AG08396 (cell line): Measurements from ENCODE around the gene MARK4.
"Not testable (repeated sequence)": the region's sequence is repeated elsewhere in the genome, so short reads cannot be mapped to it uniquely, and the experiment has no call there.

Source experiments
- DNase-seq: peaks from one replicate; pipeline ENCODE4 v3.0.0; 2012; ENCODE audit warnings: low spot score, mixed read lengths

Gene MARK4

GRCh38 chr19:45250832-45251451, at the start of gene MARK4:
Gene MARK4 (plus strand): TSS chr19:45251271. CDS start chr19:45251589, 318 bp downstream.
- peak; percentile 96 for DNase-seq

DNA sequence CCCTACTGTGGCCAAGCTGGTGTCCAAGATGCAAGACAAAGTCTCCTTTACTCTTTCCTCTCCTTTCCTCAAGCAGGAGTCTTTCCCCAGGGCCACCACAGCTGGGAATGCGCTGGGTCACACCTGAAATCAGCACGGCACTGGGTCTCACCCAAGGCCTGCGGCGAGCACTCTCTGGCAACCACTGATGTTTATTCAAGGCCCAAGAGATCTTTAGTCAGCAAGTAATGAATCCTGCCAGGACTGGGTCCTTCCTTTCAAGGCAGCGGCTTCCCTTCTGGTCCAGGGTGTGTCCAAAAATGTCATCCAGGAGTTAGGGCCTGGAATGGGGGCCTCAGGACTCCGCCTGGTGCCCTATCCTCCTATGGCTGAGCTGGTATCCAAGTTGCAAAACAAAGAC, 48.4 kb upstream of the MARK4 start:
- DNase-seq, result no peak

DNA sequence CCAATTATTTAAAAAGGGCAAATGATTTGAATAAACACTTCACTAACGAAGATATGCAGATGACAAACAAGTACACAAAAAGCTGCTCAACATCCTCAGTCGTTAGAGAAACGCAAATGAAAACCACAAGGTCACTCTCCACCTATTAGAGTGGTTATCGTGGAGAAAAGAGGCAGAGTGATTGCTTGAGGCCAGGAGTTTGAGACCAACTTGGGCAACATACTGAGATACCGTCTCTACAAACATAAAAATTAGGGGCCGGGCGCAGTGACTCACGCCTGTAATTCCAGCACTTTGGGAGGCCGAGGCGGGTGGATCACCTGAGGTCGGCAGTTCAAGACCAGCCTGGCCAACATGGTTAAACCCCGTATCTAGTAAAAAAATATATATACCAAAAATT, 45.3 kb upstream of the MARK4 start:
- no peak for DNase-seq

GRCh38 chr19:45206328-45206727, 44.7 kb upstream of the MARK4 start:
- DNase-seq, result no peak

- DNase-seq, result no peak
Measured at GRCh38 chr19:45211751-45212381, 39.2 kb upstream of the MARK4 start.

DNA sequence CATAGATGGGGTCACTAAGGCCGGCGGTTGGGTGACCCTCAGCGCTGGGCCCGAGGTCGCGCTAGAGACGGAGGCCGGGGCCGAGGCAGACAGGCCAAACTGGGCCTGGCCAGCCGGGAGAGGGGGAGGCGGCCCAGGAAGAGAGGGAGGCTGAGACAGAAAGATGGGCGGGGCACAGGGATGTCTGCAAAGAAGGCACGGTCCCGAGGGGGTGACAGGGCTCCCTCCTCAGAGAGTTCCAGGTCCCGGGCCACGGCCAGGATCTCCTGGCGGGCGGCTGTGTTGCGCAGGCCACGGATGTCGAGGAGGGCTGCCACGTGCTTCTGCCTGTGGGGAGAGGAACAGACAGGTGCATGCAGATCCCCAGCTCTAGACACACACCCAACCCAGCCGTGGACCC, 38.0 kb upstream of the MARK4 start:
- no peak for DNase-seq

GRCh38 chr19:45215391-45216191, 35.5 kb upstream of the MARK4 start:
- DNase-seq, result no peak

- no peak for DNase-seq
Measured at GRCh38 chr19:45216667-45217066, 34.4 kb upstream of the MARK4 start.

GRCh38 chr19:45217193-45217956, 33.7 kb upstream of the MARK4 start:
- DNase-seq, result no peak

- no peak for DNase-seq
Measured at GRCh38 chr19:45217957-45218334, 33.1 kb upstream of the MARK4 start.

DNA sequence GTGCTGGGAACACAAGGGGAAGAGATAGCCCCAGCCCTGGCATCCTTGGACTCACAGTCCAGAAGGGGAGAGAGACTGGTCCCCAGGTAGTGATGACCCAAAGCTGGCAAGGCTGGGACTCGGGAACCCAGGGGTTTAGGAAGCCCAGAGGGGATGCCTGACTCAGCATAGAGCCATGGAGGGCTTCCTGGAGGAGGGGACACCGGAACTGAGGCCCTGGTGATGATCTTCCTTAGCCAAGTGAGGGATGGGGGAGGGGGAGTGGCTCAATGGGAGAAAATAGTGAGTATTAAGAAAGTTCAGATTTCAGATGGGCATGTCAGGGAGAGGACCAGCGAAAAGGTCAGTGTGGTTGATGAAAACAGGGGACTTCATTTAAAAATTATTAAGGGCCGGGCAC, 32.6 kb upstream of the MARK4 start:
- no peak for DNase-seq

- DNase-seq, result no peak
Measured at GRCh38 chr19:45218911-45219743, 31.9 kb upstream of the MARK4 start.

DNA sequence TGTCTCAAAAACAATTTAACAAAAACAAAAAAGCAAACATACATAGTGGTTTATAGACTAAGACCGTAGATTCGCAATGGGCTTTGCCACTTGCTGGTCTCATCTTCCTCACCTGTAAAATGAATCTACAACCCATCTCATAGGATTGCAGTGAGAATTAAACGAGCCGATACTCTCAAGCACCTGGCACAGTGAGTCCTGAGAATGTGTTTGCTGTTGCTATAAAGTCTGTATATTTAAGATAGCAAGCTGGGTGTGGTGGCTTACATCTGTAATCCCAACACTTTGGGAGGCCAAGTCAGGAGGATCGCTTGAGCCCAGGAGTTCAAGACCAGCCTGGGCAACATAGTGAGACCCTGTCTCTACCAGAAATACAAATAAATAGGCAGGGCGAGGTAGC, 28.3 kb upstream of the MARK4 start:
- no peak for DNase-seq

DNA sequence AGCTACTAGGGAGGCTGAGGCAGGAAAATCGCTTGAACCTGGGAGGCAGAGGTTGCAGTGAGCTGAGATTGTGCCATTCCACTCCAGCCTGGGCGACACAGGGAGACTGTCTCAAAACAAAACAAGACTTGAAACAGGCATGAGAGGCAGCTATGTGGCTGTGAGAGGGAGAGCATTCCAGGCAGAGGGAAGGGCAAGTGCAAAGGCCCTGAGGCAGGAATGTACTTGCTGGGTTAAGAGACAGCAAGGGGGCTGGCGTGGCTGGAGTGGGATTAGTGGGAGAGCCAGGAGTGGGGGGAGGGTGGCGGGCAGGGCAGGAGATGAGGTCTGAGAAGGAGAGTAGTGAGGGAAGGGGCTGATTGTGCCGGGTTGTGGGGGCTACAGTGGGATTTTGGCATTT, 27.2 kb upstream of the MARK4 start:
- DNase-seq, result no peak

GRCh38 chr19:45224645-45225044, 26.4 kb upstream of the MARK4 start:
- DNase-seq, result no peak

DNA sequence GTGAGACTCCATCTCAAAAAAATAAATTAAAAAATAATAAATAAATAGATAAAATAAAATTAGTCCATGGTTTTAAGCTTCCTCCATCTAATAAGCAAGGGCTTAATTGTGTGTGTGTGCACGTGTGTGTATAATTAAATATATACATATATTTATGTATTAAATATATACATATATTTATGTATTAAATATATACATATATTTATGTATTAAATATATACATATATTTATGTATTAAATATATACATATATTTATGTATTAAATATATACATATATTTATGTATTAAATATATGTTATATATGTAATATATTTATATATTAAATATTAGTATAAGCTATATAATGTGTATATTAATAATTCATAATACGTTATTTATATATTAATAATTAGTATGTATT, 22.0 kb upstream of the MARK4 start:
- not testable (repeated sequence) for DNase-seq

DNA sequence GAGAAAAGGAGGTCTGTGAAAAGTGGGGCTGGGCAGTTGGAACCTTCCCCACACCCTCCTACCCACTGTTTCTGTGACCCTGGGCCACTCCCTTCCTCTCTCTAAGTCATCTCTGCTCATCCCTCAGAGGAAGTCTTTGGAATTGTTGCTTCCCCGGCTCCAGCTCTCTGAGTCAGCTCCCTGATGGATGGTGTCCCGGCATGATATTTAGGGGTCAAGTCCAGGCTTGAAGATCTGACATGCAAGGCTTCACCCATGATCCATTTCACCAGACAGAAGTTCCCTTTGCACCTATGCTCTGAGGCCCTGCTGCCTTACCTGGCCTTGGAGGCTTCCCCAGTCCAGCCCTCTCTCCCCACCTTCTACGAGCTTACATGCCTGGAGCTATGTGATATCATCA, 19.2 kb upstream of the MARK4 start:
- DNase-seq, result no peak

DNA sequence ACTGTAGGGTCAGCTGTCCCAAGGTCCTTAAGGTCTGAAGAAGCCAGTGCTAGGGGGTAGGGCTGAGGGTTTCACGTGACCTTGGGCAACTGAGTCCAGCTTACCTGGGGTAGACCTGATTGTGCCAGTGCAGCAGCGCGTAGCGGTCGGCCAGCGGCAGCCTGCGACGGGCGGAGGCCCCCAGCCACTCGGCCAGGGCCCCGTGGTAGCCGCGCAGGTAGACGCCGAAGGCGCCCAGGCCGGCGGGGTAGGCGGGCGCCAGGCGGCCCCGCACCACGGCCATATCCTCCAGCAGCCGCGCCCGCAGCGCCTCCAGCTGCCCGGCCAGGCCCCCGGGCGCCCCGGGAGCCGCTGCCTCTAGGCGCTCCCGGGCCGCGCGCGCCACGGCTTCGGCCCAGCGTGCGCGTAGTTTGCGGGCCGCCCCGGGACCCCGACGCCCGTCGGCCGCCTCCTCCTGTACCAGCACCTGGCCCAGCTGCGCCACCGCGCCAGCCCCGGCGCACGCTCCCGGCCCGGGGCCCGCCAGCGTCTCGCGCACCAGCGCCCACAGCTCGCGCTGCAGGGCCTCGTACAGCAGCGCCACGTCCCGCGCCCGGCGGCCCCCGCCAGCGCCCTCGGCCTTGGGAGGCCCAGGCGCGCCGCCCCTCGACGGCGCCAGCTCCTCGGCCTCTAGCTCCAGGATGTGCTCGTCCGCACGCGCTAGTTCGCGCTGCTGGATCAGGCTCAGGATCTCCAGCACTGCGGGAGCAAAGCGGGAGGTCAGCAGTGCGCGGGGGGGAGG, 16.8 kb upstream of the MARK4 start:
- no peak for DNase-seq

- DNase-seq, result no peak
Measured at GRCh38 chr19:45235485-45235884, 15.6 kb upstream of the MARK4 start.

- DNase-seq, result no peak
Measured at GRCh38 chr19:45238556-45238955, 12.5 kb upstream of the MARK4 start.
